SK-N-SH treated with all-trans-retinoic acid at 6 μM for 48 hours (cell line): ENCODE data around the gene CHID1.

Source experiments
- ARNTL ChIP-seq: fragments of 450-650 bp; formaldehyde crosslinking; IDR thresholded peaks from 2 replicates; pipeline ENCODE4 v1.5.0; 2020; ENCODE audit warnings: low read depth, mild to moderate bottlenecking, moderate library complexity, borderline replicate concordance
- GLIS3 ChIP-seq: fragments of 250-450 bp; sonication (Bioruptor Pico); IDR thresholded peaks from 2 replicates; pipeline ENCODE4 v1.5.0; 2020; ENCODE audit warnings: mild to moderate bottlenecking, moderate library complexity
- ISL1 ChIP-seq: fragments of 250-450 bp; sonication (Bioruptor Pico); IDR thresholded peaks from 2 replicates; pipeline ENCODE4 v2.1.2; 2022; ENCODE audit warnings: mild to moderate bottlenecking, moderate library complexity
- OSR1 ChIP-seq: fragments of 250-450 bp; sonication (Bioruptor Pico); IDR thresholded peaks from 2 replicates; pipeline ENCODE4 v1.8.0; 2022; ENCODE audit warnings: moderate library complexity, mild to moderate bottlenecking, inconsistent platforms
- PPARA ChIP-seq: fragments of 250-450 bp; sonication (Bioruptor Pico); IDR thresholded peaks from 2 replicates; pipeline ENCODE4 v1.5.0; 2020; ENCODE audit warnings: mild to moderate bottlenecking, borderline replicate concordance
- TOX ChIP-seq: fragments of 250-450 bp; sonication (Bioruptor Pico); IDR thresholded peaks from 2 replicates; pipeline ENCODE4 v1.8.0; 2021; ENCODE audit warnings: mild to moderate bottlenecking, moderate library complexity, borderline replicate concordance
- TF ChIP-seq, protein P1 (sequence below): fragments of 250-450 bp; sonication (Bioruptor Pico); IDR thresholded peaks from 2 replicates; pipeline ENCODE4 v1.8.0; 2021; ENCODE audit warnings: low read depth, mild to moderate bottlenecking, moderate library complexity, borderline replicate concordance
- TF ChIP-seq, protein P2 (sequence below): fragments of 250-450 bp; sonication (Bioruptor Pico); IDR thresholded peaks from 2 replicates; pipeline ENCODE4 v1.8.0; 2020; ENCODE audit warnings: mild to moderate bottlenecking, moderate library complexity, borderline replicate concordance
- TF ChIP-seq, protein P3 (sequence below): fragments of 250-450 bp; sonication (Bioruptor Pico); IDR thresholded peaks from 2 replicates; pipeline ENCODE4 v1.5.1; 2020; ENCODE audit warnings: low read depth, mild to moderate bottlenecking, moderate library complexity

DNA sequence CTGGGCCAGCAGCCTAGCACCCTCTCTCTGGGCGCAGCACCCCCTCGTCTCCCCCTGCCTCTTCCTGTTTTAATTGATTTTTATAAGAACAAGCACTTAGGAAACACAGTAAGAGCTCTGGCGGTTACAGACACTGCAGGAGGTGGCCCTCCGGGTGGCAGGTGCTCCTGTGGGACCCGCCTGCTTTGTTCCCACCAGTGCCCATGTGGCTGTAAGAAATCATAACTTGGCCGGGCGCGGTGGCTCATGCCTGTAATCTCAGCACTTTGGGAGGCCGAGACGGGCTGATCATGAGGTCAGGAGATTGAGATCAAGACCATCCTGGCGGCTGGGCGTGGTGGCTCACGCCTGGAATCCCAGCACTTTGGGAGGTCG, 49.5 kb downstream of the CHID1 start:
- TF ChIP-seq, protein P1, sequence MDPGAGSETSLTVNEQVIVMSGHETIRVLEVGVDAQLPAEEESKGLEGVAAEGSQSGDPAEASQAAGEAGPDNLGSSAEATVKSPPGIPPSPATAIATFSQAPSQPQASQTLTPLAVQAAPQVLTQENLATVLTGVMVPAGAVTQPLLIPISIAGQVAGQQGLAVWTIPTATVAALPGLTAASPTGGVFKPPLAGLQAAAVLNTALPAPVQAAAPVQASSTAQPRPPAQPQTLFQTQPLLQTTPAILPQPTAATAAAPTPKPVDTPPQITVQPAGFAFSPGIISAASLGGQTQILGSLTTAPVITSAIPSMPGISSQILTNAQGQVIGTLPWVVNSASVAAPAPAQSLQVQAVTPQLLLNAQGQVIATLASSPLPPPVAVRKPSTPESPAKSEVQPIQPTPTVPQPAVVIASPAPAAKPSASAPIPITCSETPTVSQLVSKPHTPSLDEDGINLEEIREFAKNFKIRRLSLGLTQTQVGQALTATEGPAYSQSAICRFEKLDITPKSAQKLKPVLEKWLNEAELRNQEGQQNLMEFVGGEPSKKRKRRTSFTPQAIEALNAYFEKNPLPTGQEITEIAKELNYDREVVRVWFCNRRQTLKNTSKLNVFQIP (CRISPR knock-in tag): no peak
- TF ChIP-seq, protein P2, sequence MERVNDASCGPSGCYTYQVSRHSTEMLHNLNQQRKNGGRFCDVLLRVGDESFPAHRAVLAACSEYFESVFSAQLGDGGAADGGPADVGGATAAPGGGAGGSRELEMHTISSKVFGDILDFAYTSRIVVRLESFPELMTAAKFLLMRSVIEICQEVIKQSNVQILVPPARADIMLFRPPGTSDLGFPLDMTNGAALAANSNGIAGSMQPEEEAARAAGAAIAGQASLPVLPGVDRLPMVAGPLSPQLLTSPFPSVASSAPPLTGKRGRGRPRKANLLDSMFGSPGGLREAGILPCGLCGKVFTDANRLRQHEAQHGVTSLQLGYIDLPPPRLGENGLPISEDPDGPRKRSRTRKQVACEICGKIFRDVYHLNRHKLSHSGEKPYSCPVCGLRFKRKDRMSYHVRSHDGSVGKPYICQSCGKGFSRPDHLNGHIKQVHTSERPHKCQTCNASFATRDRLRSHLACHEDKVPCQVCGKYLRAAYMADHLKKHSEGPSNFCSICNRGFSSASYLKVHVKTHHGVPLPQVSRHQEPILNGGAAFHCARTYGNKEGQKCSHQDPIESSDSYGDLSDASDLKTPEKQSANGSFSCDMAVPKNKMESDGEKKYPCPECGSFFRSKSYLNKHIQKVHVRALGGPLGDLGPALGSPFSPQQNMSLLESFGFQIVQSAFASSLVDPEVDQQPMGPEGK: no peak
- no peak for TF ChIP-seq TOX
- TF ChIP-seq GLIS3: no peak
- no peak for TF ChIP-seq ARNTL
- TF ChIP-seq, protein P3, sequence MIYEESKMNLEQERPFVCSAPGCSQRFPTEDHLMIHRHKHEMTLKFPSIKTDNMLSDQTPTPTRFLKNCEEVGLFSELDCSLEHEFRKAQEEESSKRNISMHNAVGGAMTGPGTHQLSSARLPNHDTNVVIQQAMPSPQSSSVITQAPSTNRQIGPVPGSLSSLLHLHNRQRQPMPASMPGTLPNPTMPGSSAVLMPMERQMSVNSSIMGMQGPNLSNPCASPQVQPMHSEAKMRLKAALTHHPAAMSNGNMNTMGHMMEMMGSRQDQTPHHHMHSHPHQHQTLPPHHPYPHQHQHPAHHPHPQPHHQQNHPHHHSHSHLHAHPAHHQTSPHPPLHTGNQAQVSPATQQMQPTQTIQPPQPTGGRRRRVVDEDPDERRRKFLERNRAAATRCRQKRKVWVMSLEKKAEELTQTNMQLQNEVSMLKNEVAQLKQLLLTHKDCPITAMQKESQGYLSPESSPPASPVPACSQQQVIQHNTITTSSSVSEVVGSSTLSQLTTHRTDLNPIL (CRISPR knock-in tag): no peak
- TF ChIP-seq OSR1 (CRISPR knock-in tag): no peak
- no peak for TF ChIP-seq PPARA (CRISPR knock-in tag)
- TF ChIP-seq ISL1: no peak
